Hepatocyte (in vitro differentiated cells): Measurements from ENCODE around the gene CRISPLD2.

Experiments
- CTCF ChIP-seq: fragments of 200-600 bp; sonication (generic); IDR thresholded peaks from 2 replicates; pipeline ENCODE4 v1.5.1; 2016; ENCODE audit warnings: antibody characterized with exemption, mild to moderate bottlenecking; ENCODE audit not compliant: poor library complexity
- EZH2 ChIP-seq: fragments of 200-600 bp; sonication (generic); IDR thresholded peaks from 2 replicates; pipeline ENCODE4 v1.6.1; 2016; ENCODE audit warnings: antibody characterized with exemption, mild to moderate bottlenecking, borderline replicate concordance
- EZH2phosphoT487 ChIP-seq: fragments of 200-600 bp; sonication (generic); IDR thresholded peaks from one replicate; pipeline ENCODE4 v1.6.1; 2018; ENCODE audit warnings: antibody characterized with exemption, mild to moderate bottlenecking, low read depth, moderate library complexity; ENCODE audit not compliant: unreplicated experiment, severe bottlenecking

DNA sequence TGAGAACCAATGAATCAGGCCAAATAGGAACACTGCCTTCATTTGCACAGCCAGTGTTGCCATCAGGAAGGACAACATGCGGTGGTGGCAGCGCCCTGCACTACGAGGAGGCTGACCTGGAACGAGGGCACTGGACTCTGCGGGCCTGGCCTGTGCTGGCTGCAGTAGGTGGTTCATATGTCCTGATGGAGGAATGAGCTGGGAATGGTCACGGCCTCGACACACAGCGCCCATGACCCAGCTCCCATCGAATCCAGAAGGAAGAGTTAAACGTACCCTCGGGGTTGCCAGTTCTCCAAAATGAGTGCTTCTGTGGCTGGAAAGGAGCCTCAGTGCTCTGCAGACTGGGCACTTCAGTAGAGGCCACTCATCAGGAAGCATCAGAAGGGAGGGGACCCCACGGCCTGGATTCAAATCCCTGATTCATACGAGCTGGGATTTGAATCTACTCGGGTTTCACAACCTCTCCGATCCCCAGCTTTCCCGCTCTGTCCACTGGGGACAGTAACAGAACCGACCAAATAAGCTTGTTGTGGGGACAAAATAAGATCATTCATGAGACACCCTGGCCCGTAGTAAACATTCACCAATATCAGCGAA is 106.1 kb downstream of the CRISPLD2 start:
- TF ChIP-seq CTCF: no peak
- TF ChIP-seq EZH2: no peak
- no peak for TF ChIP-seq EZH2phosphoT487
